Smooth muscle cell (in vitro differentiated cells): ENCODE results near the gene MED14. TPM values are rescaled to one million over a fixed set of nuclear protein-coding genes. Genes with fewer than 3 reads are reported as not detected.

Source experiments
- DNase-seq: peaks from one replicate; lab custom pipeline; 2025; ENCODE audit not compliant: unreplicated experiment; lab: John Stamatoyannopoulos, UW
- H2AFZ ChIP-seq: fragments of 200-600 bp; sonication (generic); 2 replicates; pipeline ENCODE4 v1.6.0; 2016; ENCODE audit warnings: antibody characterized with exemption, low read depth, mild to moderate bottlenecking
- H3F3A ChIP-seq: fragments of 200-600 bp; sonication (generic); 2 replicates; pipeline ENCODE4 v1.6.0; 2017; ENCODE audit warnings: antibody characterized with exemption, low read depth
- H3K27ac ChIP-seq: fragments of 200-600 bp; sonication (generic); 2 replicates; pipeline ENCODE4 v1.5.1; 2016; ENCODE audit warnings: low read depth, mild to moderate bottlenecking
- H3K27me3 ChIP-seq: fragments of 200-600 bp; sonication (generic); 2 replicates; pipeline ENCODE4 v1.6.1; 2016; ENCODE audit warnings: low read depth, mild to moderate bottlenecking
- H3K36me3 ChIP-seq: fragments of 200-600 bp; sonication (generic); 2 replicates; pipeline ENCODE4 v1.5.1; 2016; ENCODE audit warnings: low read depth
- H3K4me1 ChIP-seq: fragments of 200-600 bp; sonication (generic); 2 replicates; pipeline ENCODE4 v1.5.1; 2016; ENCODE audit warnings: low read depth
- H3K4me2 ChIP-seq: fragments of 200-600 bp; sonication (generic); 2 replicates; pipeline ENCODE4 v1.6.0; 2016; ENCODE audit warnings: mild to moderate bottlenecking
- H3K4me3 ChIP-seq: fragments of 200-600 bp; sonication (generic); 2 replicates; pipeline ENCODE4 v1.5.1; 2016; ENCODE audit warnings: mild to moderate bottlenecking
- H3K79me2 ChIP-seq: fragments of 200-600 bp; sonication (generic); 2 replicates; pipeline ENCODE4 v1.6.0; 2016; ENCODE audit warnings: low read depth, mild to moderate bottlenecking
- H3K9ac ChIP-seq: fragments of 200-600 bp; sonication (generic); 2 replicates; pipeline ENCODE4 v1.6.0; 2016; ENCODE audit warnings: low read depth
- H3K9me3 ChIP-seq: fragments of 200-600 bp; sonication (generic); replicated peaks from 2 replicates; pipeline ENCODE4 v1.5.1; 2016; ENCODE audit warnings: low read depth
- H4K20me1 ChIP-seq: fragments of 200-600 bp; sonication (generic); 2 replicates; pipeline ENCODE4 v1.6.0; 2016; ENCODE audit warnings: low read depth
- CTCF ChIP-seq: fragments of 200-600 bp; sonication (generic); IDR thresholded peaks from 2 replicates; pipeline ENCODE4 v1.5.1; 2017; ENCODE audit warnings: borderline replicate concordance, mild to moderate bottlenecking, antibody characterized with exemption; ENCODE audit not compliant: insufficient read depth, poor library complexity, severe bottlenecking
- WGBS: methylation state at CpG from one replicate; pipeline ENCODE4 v1.1.7; 2016; ENCODE audit warnings: low lambda C conversion rate; 5-methylcytosine and 5-hydroxymethylcytosine counted together
- polyA plus RNA-seq: library from polyadenylated mRNA; unstranded; fragments of >200 nt; fragmentation: Nextera tagmentation; extraction: Ambion mirVana; gene quantifications from 2 replicates; pipeline ENCODE4 v1.2.1, GENCODE V29; 2016
- total RNA-seq: library from RNA; depleted of rRNA; stranded (reverse); fragments of >200 nt; gene quantifications from 2 replicates; pipeline ENCODE4 v1.2.3, GENCODE V29; 2014

Gene MED14
- total and polyA plus RNA-seq, 2 experiments from 2014 or later, result 9.4 to 56.2 TPM

GRCh38 chrX:40644821-40645358 lies 90.5 kb downstream of the MED14 start:
- Histone ChIP-seq H3K4me1 (no peaks in the 10 kb centered on the region), H3K27me3 (no peaks in the 10 kb centered on the region), H3K79me2 (peaks cover 30% of the 10 kb centered on the region), H3K27ac (peak overlapping the region; percentile 59), H3K36me3 (no peaks in the 10 kb centered on the region), H3K4me2 (peak overlapping the region; percentile 77), H4K20me1 (peaks cover 7% of the 10 kb centered on the region), H3F3A (no peaks in the 10 kb centered on the region), H2AFZ (no peak overlapping the region), H3K4me3 (peak overlapping the region; percentile 30), H3K9me3 (no peaks in the 10 kb centered on the region), H3K9ac (no peak overlapping the region)
- no peak for TF ChIP-seq CTCF
- 60% methylated on average over 4 of the region's 4 CpGs for WGBS
- DNase-seq, result no peak

- peak overlapping the region; percentile 30 for H3K4me3 ChIP-seq
- WGBS, result 79% methylated on average over 5 of the region's 5 CpGs
- no peaks in the 10 kb centered on the region for H3K27me3 ChIP-seq
- no peak for TF ChIP-seq CTCF
- H3K79me2 ChIP-seq, result peaks cover 30% of the 10 kb centered on the region
- no peaks in the 10 kb centered on the region for H3K36me3 ChIP-seq
- no peak overlapping the region for H2AFZ ChIP-seq
- H3K27ac ChIP-seq, result peak overlapping the region; percentile 59
- peaks cover 7% of the 10 kb centered on the region for H4K20me1 ChIP-seq
- H3K9me3 ChIP-seq, result no peaks in the 10 kb centered on the region
- no peaks in the 10 kb centered on the region for H3K4me1 ChIP-seq
- H3F3A ChIP-seq, result no peaks in the 10 kb centered on the region
- DNase-seq, result no peak
- H3K4me2 ChIP-seq, result peak overlapping the region; percentile 77
- no peak overlapping the region for H3K9ac ChIP-seq
These were observed 91.2 kb downstream of the MED14 start for GRCh38 chrX:40644176-40644575.

- no peaks in the 10 kb centered on the region for H3K9me3 ChIP-seq
- no peak overlapping the region for H3K27ac ChIP-seq
- WGBS, result 81% methylated on average over 3 of the region's 3 CpGs
- no peaks in the 10 kb centered on the region for H4K20me1 ChIP-seq
- peaks cover 4% of the 10 kb centered on the region for H3K79me2 ChIP-seq
- TF ChIP-seq CTCF, result no peak
- H3K9ac ChIP-seq, result no peak overlapping the region
- H3K27me3 ChIP-seq, result no peaks in the 10 kb centered on the region
- H3K36me3 ChIP-seq, result no peaks in the 10 kb centered on the region
- H2AFZ ChIP-seq, result no peak overlapping the region
- no peaks in the 10 kb centered on the region for H3F3A ChIP-seq
- no peaks in the 10 kb centered on the region for H3K4me1 ChIP-seq
- no peak overlapping the region for H3K4me3 ChIP-seq
- no peak overlapping the region for H3K4me2 ChIP-seq
- no peak for DNase-seq
These were observed 97.7 kb downstream of the MED14 start for GRCh38 chrX:40637687-40638086.

- Histone ChIP-seq H3K4me3 (no peak overlapping the region), H3K27ac (no peak overlapping the region), H3K27me3 (no peaks in the 10 kb centered on the region), H3K4me1 (no peaks in the 10 kb centered on the region), H3K4me2 (no peak overlapping the region), H3K79me2 (no peaks in the 10 kb centered on the region), H3K9me3 (no peaks in the 10 kb centered on the region), H3F3A (no peaks in the 10 kb centered on the region), H2AFZ (no peak overlapping the region), H4K20me1 (no peaks in the 10 kb centered on the region), H3K36me3 (no peaks in the 10 kb centered on the region), H3K9ac (no peak overlapping the region)
- DNase-seq, result no peak
- TF ChIP-seq CTCF, result no peak
- 90% methylated on average over 4 of the region's 4 CpGs for WGBS
These were observed 103.1 kb downstream of the MED14 start for GRCh38 chrX:40632199-40632598.
